HG02938 (cell line): ENCODE results near the gene NMUR1.

Experiments used
- ATAC-seq: cut with Tn5 transposase; IDR thresholded peaks from one replicate; pipeline ENCODE4 v1.9.1; 2021; ENCODE audit warnings: mild to moderate bottlenecking, moderate library complexity; ENCODE audit not compliant: unreplicated experiment

NMUR1 gene

DNA sequence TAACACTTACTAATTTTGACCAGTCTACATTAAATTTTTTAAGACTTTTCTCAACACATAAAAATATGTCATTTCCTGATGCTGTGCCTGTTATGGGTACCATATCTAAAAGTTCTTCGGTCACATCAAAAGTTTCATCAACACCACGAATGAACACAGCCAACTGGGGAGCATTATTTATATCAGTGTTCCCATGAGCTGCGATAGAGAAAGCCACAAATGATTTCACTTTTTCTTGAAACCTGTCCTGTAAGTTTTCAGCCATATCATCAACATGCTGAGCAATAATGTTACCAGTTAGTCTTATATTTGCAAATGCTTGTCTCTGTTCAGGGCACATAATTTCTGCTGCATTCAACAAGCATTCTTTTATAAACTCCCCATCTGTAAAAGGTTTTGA lies 35.6 kb downstream of the NMUR1 start:
- ATAC-seq = no peak

DNA sequence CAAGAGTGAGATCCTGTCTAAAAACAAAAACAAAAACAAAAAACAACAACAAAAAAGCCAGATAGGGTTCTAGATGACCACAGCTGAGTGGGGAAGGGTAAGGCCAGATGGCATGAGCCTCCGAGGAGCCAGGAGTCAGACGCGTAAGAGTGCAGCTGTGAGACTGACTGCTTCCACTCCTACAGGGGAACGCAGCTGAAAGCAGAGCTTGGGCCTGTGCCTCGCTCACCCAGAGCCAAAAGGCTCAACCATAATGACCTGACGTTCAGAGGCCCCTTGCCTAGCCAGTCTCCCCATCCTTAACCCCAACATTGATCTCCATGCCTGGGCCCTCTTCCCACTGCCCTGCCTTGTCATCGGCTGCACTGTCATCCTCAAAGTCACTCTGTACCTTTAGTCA lies 39.4 kb downstream of the NMUR1 start:
- no peak for ATAC-seq

DNA sequence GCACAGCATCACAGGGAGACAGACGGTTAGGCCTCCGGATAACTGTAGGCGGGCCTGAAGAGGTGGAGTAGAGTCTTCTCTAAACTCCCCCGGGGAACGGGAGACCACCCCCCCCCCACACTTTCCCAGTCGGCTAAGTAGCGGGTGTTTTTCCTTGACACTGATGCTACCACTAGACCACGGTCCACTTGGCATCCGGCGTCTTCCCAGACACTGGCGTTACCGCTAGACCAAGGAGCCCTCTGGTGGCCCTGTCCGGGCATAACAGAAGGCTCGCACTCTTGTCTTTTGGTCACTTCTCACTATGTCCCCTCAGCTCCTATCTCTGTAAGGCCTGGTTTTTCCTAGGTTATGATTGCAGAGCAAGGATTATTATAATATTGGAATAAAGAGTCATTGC lies 40.3 kb downstream of the NMUR1 start:
- ATAC-seq = no peak

DNA sequence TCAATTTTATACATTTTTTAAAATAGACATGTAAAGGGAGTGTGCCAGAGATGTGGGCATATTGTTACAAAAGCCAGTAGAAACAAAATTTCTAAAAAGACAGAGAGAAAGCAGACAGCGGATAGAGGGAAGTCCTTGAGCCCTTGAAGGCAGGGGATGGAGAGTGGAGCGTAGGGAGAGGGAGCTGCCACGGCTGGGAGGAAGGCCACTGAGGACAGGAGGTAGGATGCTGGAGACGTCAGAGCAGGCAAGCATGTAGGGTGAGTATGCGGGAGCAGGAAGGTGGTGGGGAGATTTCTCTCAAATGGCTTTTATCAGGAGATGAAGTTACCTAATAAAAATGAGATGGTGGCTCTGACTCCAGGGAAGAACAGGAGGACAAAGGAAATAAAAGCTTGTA lies 41.9 kb downstream of the NMUR1 start:
- ATAC-seq = no peak

DNA sequence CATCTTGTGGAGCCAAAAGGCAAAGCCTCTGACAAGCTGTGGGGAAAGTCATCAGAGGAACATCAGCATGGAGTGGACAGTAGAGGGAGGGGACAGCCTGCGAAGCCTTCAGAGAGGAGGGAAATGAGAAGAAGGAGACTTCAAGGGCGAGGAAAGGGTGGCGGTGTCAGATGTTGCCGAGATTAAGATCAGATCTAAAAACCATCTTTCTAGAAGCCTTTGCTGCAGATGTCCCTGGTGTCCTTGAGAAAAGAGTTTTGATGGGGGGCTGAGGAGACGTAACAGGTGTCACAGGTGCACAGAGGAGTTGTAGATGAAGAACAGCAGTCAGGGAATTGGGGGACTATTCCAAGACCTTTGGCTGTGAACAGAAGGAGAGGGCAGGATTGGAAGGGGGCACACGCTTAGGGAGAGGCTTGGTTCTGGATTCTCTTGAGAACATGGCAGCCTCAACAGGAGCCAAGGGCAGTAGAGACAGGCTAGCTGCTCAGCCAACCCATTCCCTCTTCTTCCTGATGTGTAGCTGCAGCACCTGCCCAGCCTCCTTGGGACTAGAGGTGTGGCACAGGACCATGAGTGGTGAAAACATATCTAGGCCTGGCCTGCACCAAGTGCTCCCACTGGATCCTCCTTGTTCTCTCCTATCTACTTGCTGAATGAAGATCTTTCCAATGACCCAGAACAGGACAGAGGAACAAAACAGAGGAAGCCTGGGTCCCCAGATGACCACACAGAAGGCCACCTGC lies 43.2 kb downstream of the NMUR1 start:
- no peak for ATAC-seq

DNA sequence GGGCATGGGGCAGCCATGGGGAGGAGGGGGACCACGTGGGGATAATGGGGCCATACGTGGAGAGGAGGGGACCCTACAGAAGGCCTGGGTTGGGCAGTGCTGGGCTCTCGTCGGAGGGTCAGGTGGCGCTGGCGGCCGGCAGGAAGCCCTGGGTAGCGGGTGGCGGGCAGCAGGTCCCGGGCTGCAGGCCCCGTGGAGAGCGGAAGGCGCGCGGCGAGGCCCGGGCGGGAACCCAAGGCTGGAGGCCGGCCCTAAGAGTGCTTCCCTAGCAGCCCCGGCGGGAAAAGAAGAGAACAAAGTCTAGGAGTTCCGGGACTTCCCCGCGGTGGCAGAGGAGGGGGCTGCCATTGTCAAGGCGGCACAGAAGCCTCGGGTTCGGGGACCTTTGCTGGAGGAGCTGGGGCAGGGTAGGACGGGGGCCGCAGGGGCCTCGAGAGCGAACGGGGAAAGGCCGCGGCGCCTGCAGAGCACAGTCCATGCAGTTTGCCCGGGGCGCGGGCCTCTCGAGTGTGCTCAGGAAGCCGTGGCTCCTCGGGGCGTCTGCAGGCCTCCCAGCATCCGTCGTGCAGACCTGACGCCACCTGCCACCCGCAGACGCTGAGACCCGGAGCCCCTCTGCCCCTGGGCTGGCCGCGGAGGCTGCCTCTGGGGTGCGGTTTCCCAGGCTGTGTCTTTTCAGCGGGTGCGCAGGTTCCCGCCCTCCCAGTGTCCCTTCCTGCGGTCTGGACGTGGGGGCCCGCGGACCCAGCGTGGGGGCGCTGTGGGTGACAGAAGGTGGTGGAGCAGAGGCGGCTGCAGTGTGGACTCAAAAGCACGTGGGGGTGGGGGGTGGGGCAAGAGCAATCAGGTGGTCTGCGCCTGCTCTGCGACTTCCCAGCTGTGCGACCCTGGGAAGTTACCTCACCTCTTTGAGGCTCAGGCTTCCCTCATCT lies 46.6 kb downstream of the NMUR1 start:
- ATAC-seq = peak; percentile 21

DNA sequence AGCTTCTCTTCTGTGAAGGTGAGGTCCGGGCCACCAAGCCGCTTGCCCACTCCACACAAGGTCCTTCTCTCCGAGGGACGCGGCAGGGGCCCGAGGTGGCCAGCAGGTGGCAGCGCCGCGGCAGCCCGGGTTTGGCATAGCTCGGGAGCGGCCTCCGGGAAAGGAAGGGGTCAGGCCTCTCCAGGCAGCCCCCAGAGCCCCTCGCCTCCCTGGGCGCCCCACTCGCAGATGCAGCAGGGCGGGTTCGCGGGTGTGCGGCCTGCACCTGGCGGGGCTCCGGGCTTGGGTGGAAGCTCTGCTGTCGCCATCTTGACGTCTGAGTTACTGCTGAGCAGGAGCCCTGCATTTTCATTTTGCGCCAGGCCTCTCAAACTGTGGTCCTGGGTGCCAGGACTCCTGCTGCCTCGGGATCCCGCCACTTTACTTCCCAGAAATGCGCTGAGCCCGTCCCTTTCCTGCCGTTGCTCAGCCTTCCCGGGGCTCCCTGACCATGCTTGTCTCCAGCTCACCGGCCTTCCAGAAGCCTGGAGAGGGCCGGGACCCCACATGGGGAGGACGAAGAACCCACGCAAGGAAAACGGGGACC lies 47.3 kb downstream of the NMUR1 start:
- ATAC-seq = peak; percentile 70

DNA sequence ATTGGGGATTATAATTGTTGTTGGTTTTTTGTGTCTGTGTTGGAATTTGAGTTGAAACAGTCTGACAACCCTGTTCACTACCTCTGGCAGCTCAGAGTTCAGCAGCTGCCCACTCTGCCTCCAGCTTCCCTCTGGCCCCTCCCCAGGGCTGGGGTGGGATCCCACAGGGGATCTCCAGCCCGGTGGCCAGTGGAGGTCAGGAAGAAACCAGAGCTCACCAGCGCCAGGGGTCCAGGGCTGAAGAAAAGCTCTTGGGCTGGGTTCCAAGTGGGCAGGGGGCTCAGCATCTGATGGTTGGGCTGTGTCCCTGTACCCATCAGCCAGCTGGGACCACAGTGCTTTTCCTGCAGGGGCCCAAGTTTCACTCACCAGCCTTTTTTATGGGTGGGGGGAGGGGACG lies 49.5 kb downstream of the NMUR1 start:
- ATAC-seq = no peak

DNA sequence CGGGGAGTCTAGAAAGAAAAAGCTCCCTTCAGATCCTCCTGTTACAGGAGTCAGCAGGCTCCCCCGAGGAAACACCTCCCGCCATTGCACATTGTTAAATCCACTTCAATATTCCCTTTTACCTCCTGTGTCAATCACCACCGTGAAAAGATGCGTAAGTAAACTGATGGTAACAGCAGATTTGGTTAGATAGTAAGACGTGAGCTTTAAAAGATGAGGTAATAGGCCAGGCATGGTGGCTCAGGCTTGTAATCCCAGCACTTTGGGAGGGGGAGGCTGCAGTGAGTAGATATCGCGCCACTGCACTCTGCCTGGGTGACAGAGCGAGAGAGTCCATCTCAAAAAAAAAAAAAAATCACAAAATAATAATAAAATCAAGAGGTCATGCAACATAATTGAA lies 50.8 kb downstream of the NMUR1 start:
- no peak for ATAC-seq

DNA sequence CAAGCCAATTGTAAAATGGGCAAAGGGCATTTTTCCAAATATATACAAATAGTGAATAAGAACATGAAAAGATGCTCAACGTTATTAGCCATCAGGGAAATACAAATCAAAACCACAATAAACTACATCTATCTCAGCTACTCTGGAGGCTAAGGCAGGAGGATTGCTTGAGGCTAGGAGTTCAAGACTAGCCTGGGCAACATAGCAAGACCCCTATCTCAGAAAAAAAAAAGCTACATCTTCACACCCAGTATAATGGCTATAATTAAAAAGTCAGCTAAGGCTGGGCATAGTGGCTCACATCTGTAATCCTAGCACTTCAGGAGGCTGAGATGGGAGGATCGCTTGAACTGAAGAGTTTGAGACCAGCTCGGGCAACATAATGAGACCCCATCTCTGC lies 53.3 kb downstream of the NMUR1 start:
- ATAC-seq = no peak

DNA sequence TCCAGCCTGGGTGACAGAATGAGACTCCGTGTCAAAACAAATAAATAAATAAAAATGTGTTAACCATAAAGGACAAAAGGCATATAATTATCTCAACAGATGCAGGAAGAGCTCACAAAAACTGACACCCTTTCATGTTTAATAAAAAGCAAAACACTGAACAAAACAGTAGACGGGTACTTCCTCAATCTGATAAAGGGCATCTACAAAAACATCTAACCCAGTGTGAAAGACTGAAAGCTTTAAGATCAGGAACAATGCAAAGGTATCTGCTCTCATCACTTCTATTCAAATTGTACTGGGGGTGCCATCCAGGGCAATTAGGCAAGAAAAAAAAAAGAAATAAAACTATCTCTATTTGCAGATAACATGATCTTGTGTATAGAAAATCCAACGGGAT lies 54.3 kb downstream of the NMUR1 start:
- ATAC-seq = no peak
